Transverse colon (tissue), 4 donors: ENCODE results near the gene CCDC148. TPM values are rescaled to one million over a fixed set of nuclear protein-coding genes. Genes with fewer than 3 reads are reported as not detected.

Source experiments
- DNase-seq: peaks from one replicate; pipeline ENCODE4 v3.0.0-alpha.2; 2019
- H3K27ac ChIP-seq, 4 donors: fragments of 200-600 bp; sonication (generic); 2 replicates each; pipeline ENCODE4 v1.5.1; 2016 to 2018; ENCODE audit warnings: inconsistent platforms in 4 of 4
- H3K27me3 ChIP-seq: fragments of 200-600 bp; sonication (generic); 2 replicates; pipeline ENCODE4 v1.5.1; 2017; ENCODE audit warnings: inconsistent platforms
- H3K36me3 ChIP-seq, 4 donors: fragments of 200-600 bp; sonication (generic); 2 replicates each; pipeline ENCODE4 v1.5.1; 2017 to 2019; ENCODE audit warnings: inconsistent platforms in 4 of 4
- H3K4me1 ChIP-seq, 4 donors: fragments of 200-600 bp; sonication (generic); 2 replicates each; pipeline ENCODE4 v1.5.1; 2017 to 2020; ENCODE audit warnings: inconsistent platforms in 4 of 4
- H3K4me3 ChIP-seq, 4 donors: fragments of 200-600 bp; sonication (generic); 1 replicate in 1 of 4; 2 replicates in 3 of 4; pipeline versions ENCODE4 v1.5.1 to v1.6.1; 2017 to 2019; ENCODE audit warnings: inconsistent platforms in 4 of 4
- H3K9me3 ChIP-seq, 2 donors: fragments of 200-600 bp; sonication (generic); 2 replicates each; pipeline ENCODE4 v1.5.1; 2017 to 2019; ENCODE audit warnings: inconsistent platforms in 2 of 2
- CTCF ChIP-seq, 5 experiments: fragments of 200-600 bp in 3 of 5; fragments of 450-650 bp in 2 of 5; sonication (generic) in 3 of 5; IDR thresholded peaks; 1 replicate in 2 of 5; 2 replicates in 3 of 5; pipeline ENCODE4 v1.5.1; 2016 to 2017; ENCODE audit warnings: antibody characterized with exemption in 5 of 5, inconsistent platforms in 3 of 5, mild to moderate bottlenecking in 2 of 5, moderate library complexity in 1 of 5
- EP300 ChIP-seq: sonication (generic); formaldehyde crosslinking; IDR thresholded peaks from one replicate; pipeline ENCODE4 v1.6.1; 2017; ENCODE audit warnings: antibody characterized with exemption, low read depth
- POLR2A ChIP-seq: fragments of 450-650 bp; IDR thresholded peaks from one replicate; pipeline ENCODE4 v1.6.1; 2016; ENCODE audit warnings: antibody characterized with exemption, mild to moderate bottlenecking, moderate library complexity
- POLR2AphosphoS5 ChIP-seq, 3 donors: sonication (generic); formaldehyde crosslinking; IDR thresholded peaks; one replicate each; pipeline ENCODE4 v1.6.1; 2016; ENCODE audit warnings: antibody characterized with exemption in 3 of 3
- WGBS, 2 donors: methylation state at CpG; one replicate each; pipeline ENCODE4 v1.1.5; 2018; ENCODE audit warnings: low coverage in 1 of 2; 5-methylcytosine and 5-hydroxymethylcytosine counted together
- in situ Hi-C, 4 donors: fragments of 200-750 bp; cut with MboI; loops; one replicate each; pipeline versions ENCODE4 v1.15.0 to v1.15.1; 2017; ENCODE audit warnings: low sequenced_read_pairs in 3 of 4, low pct_ligation_motif_present in 1 of 4, low pct_unique_long_range_greater_than_20kb in 1 of 4
- intact Hi-C: fragments of 100-400 bp; cut with DNase I; formaldehyde crosslinking; loops from one replicate; pipeline ENCODE4 v1.15.1; 2023; ENCODE audit warnings: low total_unique reads
- total RNA-seq, 4 donors: library from RNA; depleted of rRNA; stranded (reverse); fragments of >200 nt; gene quantifications; one replicate each; pipeline ENCODE4 v1.1.0, GENCODE V29; 2016

The CCDC148 gene
- total RNA-seq, 4 donors from 2014 or later = 0.48 TPM; not detected in 3

- no peaks in the 10 kb centered on the region for H3K36me3 ChIP-seq
- H3K4me1 ChIP-seq = no peaks in the 10 kb centered on the region
- H3K4me3 ChIP-seq = no peak overlapping the region
- no peaks in the 10 kb centered on the region for H3K27me3 ChIP-seq
- no peak for DNase-seq
- TF ChIP-seq EP300 (no peak), POLR2AphosphoS5 (IDR thresholded peaks at IDR 0.05) (no peak), POLR2A (no peak), CTCF (IDR thresholded peaks at IDR 0.05) (no peak)
- H3K27ac ChIP-seq = no peak overlapping the region
- in situ Hi-C loops = no loop called here
- H3K9me3 ChIP-seq = no peaks in the 10 kb centered on the region
- intact Hi-C loops = no loop called here
- WGBS, 2 donors = 58 to 76% methylated on average over 2 of the region's 2 CpGs
Measured at GRCh38 chr2:158300394-158300793, 156.2 kb downstream of the CCDC148 start.

GRCh38 chr2:158297606-158298005 lies 158.9 kb downstream of the CCDC148 start:
- TF ChIP-seq POLR2A = no peak
- Histone ChIP-seq H3K36me3 (no peaks in the 10 kb centered on the region), H3K27ac (no peak overlapping the region), H3K4me1 (no peaks in the 10 kb centered on the region), H3K27me3 (no peaks in the 10 kb centered on the region), H3K4me3 (no peak overlapping the region), H3K9me3 (no peaks in the 10 kb centered on the region)
- intact Hi-C loops = no loop called here
- in situ Hi-C loops = no loop called here
- 75 to 80% methylated on average over 1 of the region's 1 CpG for WGBS, 2 donors
- no peak for DNase-seq

DNA sequence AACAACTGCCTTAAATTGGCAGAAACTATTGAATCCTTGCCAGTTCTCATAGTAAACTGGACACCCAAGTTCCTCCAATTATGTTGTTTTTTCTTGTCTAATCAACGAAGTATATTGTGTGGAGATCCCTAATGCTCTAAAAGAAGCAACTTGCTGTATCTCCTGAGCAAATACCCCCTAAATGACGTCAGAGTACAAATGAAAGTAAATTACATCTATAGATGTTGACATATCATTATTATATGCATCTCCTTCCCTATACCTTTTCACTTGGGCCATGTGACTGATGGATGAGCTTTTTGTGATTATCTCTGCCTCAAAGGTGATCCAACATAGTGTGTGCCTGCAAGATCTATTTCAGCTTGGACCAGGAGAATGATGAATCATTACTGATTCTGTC lies 159.4 kb downstream of the CCDC148 start:
- DNase-seq = no peak
- in situ Hi-C loops = no loop called here
- 15 to 40% methylated on average over 2 of the region's 2 CpGs for WGBS, 2 donors
- Histone ChIP-seq H3K9me3 (no peaks in the 10 kb centered on the region), H3K36me3 (no peaks in the 10 kb centered on the region), H3K27me3 (no peaks in the 10 kb centered on the region), H3K4me3 (no peak overlapping the region), H3K27ac (no peak overlapping the region), H3K4me1 (no peaks in the 10 kb centered on the region)
- intact Hi-C loops = no loop called here
- TF ChIP-seq POLR2A (no peak), POLR2AphosphoS5 (IDR thresholded peaks at IDR 0.05) (no peak), CTCF (IDR thresholded peaks at IDR 0.05) (no peak)

DNA sequence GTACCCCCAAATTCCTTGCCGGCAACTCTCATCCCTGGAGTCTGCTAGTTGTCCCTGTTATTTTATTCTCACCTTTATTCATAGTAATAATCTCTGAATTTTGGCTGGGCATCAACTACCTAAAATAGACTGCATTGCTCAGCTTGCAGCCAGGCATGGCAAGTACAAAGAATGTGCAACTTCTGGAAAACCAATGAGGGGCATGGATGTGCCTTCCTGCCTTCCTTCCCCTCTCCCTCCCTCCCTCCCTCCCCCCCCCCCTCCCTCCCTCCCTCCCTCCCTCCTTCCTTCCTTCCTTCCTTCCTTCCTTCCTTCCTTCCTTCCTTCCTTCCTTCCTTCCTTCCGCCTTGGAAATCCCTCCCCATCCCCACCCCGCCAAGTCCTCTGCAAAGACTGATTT lies 162.8 kb downstream of the CCDC148 start:
- WGBS, 2 donors = 99 to 100% methylated on average over 2 to 3 of the region's 3 CpGs

More for the DNA sequence above, 162.8 kb downstream of the CCDC148 start:
- no peaks in the 10 kb centered on the region for H3K4me1 ChIP-seq
- H3K9me3 ChIP-seq = no peaks in the 10 kb centered on the region
- DNase-seq = no peak
- in situ Hi-C loops (no loop called here), intact Hi-C loops (no loop called here)
- no peaks in the 10 kb centered on the region for H3K27me3 ChIP-seq
- H3K27ac ChIP-seq = no peak overlapping the region
- no peaks in the 10 kb centered on the region for H3K36me3 ChIP-seq
- no peak overlapping the region for H3K4me3 ChIP-seq
- TF ChIP-seq EP300 = no peak
- TF ChIP-seq CTCF (IDR thresholded peaks at IDR 0.05) = no peak
- TF ChIP-seq POLR2A = no peak
- TF ChIP-seq POLR2AphosphoS5 (IDR thresholded peaks at IDR 0.05) = no peak
